Measurements from ENCODE around the gene TMEM220.
"Not testable (repeated sequence)": the region's sequence is repeated elsewhere in the genome, so short reads cannot be mapped to it uniquely, and the experiment has no call there.

TMEM220 gene

GRCh38 chr17:10728331-10728892, 1.4 kb downstream of the TMEM220 start:
- DNase-seq (ENCODE audit: low read depth), result no peak

- no peak for DNase-seq (ENCODE audit: low read depth)
These were observed 2.6 kb downstream of the TMEM220 start for GRCh38 chr17:10727192-10727591.

GRCh38 chr17:10726196-10726595, 3.6 kb downstream of the TMEM220 start:
- no peak for DNase-seq (ENCODE audit: low read depth)

- no peak for DNase-seq (ENCODE audit: low read depth)
These were observed 4.6 kb downstream of the TMEM220 start for GRCh38 chr17:10725262-10725661.

- no peak for DNase-seq (ENCODE audit: low read depth)
These were observed 5.2 kb downstream of the TMEM220 start for GRCh38 chr17:10724546-10725195.

GRCh38 chr17:10718547-10718946, 11.3 kb downstream of the TMEM220 start:
- no peak for DNase-seq (ENCODE audit: low read depth)

- no peak for DNase-seq (ENCODE audit: low read depth)
These were observed 13.6 kb downstream of the TMEM220 start for GRCh38 chr17:10716218-10716617.

GRCh38 chr17:10713318-10713717, 16.5 kb downstream of the TMEM220 start:
- no peak for DNase-seq (ENCODE audit: low read depth)

- no peak for DNase-seq (ENCODE audit: low read depth)
These were observed 24.1 kb downstream of the TMEM220 start for GRCh38 chr17:10705727-10706126.

GRCh38 chr17:10702574-10702973, 27.2 kb downstream of the TMEM220 start:
- DNase-seq (ENCODE audit: low read depth), result no peak

- no peak for DNase-seq (ENCODE audit: low read depth)
These were observed 30.0 kb downstream of the TMEM220 start for GRCh38 chr17:10699856-10700255.

GRCh38 chr17:10698096-10698818, 31.6 kb downstream of the TMEM220 start:
- peak; percentile 28 for DNase-seq (ENCODE audit: low read depth)

- DNase-seq (ENCODE audit: low read depth), result peak; percentile 90
These were observed 32.4 kb downstream of the TMEM220 start, which contains the start of the genes ADPRM and SCO1 for GRCh38 chr17:10697092-10698081. ADPRM (plus strand) TSS chr17:10697594; CDS start chr17:10704927, 7,333 bp downstream. SCO1 (minus strand) TSS chr17:10697533; CDS start chr17:10697507, 26 bp downstream.

GRCh38 chr17:10695875-10696407, 33.9 kb downstream of the TMEM220 start:
- not testable (repeated sequence) for DNase-seq (ENCODE audit: low read depth)

GRCh38 chr17:10687499-10687898, 42.3 kb downstream of the TMEM220 start:
- DNase-seq (ENCODE audit: low read depth), result no peak

GRCh38 chr17:10683853-10684252, 46.0 kb downstream of the TMEM220 start:
- peak; percentile 18 for DNase-seq (ENCODE audit: low read depth)

GRCh38 chr17:10681866-10682446, 47.9 kb downstream of the TMEM220 start:
- no peak for DNase-seq (ENCODE audit: low read depth)

GRCh38 chr17:10674704-10675103, 55.1 kb downstream of the TMEM220 start:
- DNase-seq (ENCODE audit: low read depth), result no peak

- no peak for DNase-seq (ENCODE audit: low read depth)
These were observed 56.5 kb downstream of the TMEM220 start for GRCh38 chr17:10673312-10673711.

GRCh38 chr17:10668775-10669174, 61.0 kb downstream of the TMEM220 start:
- DNase-seq (ENCODE audit: low read depth), result no peak

- DNase-seq (ENCODE audit: low read depth), result no peak
These were observed 62.9 kb downstream of the TMEM220 start for GRCh38 chr17:10666906-10667305.

All from stromal cell of bone marrow (primary cell).